Measurements from ENCODE around the gene SAT1. TPM values are rescaled to one million over a fixed set of nuclear protein-coding genes. Genes with fewer than 3 reads are reported as not detected.

Gene SAT1
- total RNA-seq, 1 donor from 2014 or later: 88.9 TPM

- H3K9me3 Mint-ChIP-seq: no peaks in the 10 kb centered on the region
- no peaks in the 10 kb centered on the region for H3K36me3 Mint-ChIP-seq (ENCODE audit: low read depth)
- intact Hi-C loops (cut with micrococcal nuclease): no loop called here
- ChIA-PET POLR2A (no interaction called here), CTCF (no interaction called here)
- H3K4me1 Mint-ChIP-seq: no peaks in the 10 kb centered on the region
- no peaks in the 10 kb centered on the region for H3K27me3 Mint-ChIP-seq
- TF ChIP-seq CTCF (IDR thresholded peaks at IDR 0.05): no peak
- H3K4me3 Mint-ChIP-seq: no peak overlapping the region
- ATAC-seq (ENCODE audit: low read depth) (no peak), DNase-seq (no peak)
- no peak overlapping the region for H3K27ac Mint-ChIP-seq
Measured at GRCh38 chrX:23822841-23823240, 39.9 kb downstream of the SAT1 start.

- CTCF ChIA-PET: no interaction called here
- no peak for TF ChIP-seq CTCF (IDR thresholded peaks at IDR 0.05)
- Mint-ChIP-seq H3K36me3 (ENCODE audit: low read depth) (no peaks in the 10 kb centered on the region), H3K4me1 (no peaks in the 10 kb centered on the region), H3K9me3 (no peaks in the 10 kb centered on the region), H3K27me3 (no peaks in the 10 kb centered on the region), H3K27ac (no peak overlapping the region), H3K4me3 (no peak overlapping the region)
- ATAC-seq (ENCODE audit: low read depth) (no peak), DNase-seq (no peak)
- intact Hi-C loops (cut with micrococcal nuclease): no loop called here
- POLR2A ChIA-PET: no interaction called here
Measured at GRCh38 chrX:23825675-23826074, 42.7 kb downstream of the SAT1 start.

- no peaks in the 10 kb centered on the region for H3K9me3 Mint-ChIP-seq
- no peak overlapping the region for H3K4me3 Mint-ChIP-seq
- no peak for TF ChIP-seq CTCF (IDR thresholded peaks at IDR 0.05)
- ATAC-seq (ENCODE audit: low read depth) (no peak), DNase-seq (no peak)
- H3K27ac Mint-ChIP-seq: no peak overlapping the region
- no peaks in the 10 kb centered on the region for H3K27me3 Mint-ChIP-seq
- intact Hi-C loops (cut with micrococcal nuclease): no loop called here
- ChIA-PET POLR2A (no interaction called here), CTCF (no interaction called here)
- no peaks in the 10 kb centered on the region for H3K36me3 Mint-ChIP-seq (ENCODE audit: low read depth)
- no peaks in the 10 kb centered on the region for H3K4me1 Mint-ChIP-seq
Measured at GRCh38 chrX:23826216-23826615, 43.2 kb downstream of the SAT1 start.

- H3K27me3 Mint-ChIP-seq: no peaks in the 10 kb centered on the region
- CTCF ChIA-PET: no interaction called here
- no peaks in the 10 kb centered on the region for H3K9me3 Mint-ChIP-seq
- POLR2A ChIA-PET: no interaction called here
- no peak for ATAC-seq (ENCODE audit: low read depth)
- H3K4me1 Mint-ChIP-seq: no peaks in the 10 kb centered on the region
- intact Hi-C loops (cut with micrococcal nuclease): no loop called here
- no peak for TF ChIP-seq CTCF (IDR thresholded peaks at IDR 0.05)
- DNase-seq: no peak
- H3K4me3 Mint-ChIP-seq: no peak overlapping the region
- no peaks in the 10 kb centered on the region for H3K36me3 Mint-ChIP-seq (ENCODE audit: low read depth)
- H3K27ac Mint-ChIP-seq: no peak overlapping the region
Measured at GRCh38 chrX:23826653-23827052, 43.7 kb downstream of the SAT1 start.

GRCh38 chrX:23828881-23829280 lies 45.9 kb downstream of the SAT1 start:
- Mint-ChIP-seq H3K36me3 (ENCODE audit: low read depth) (no peaks in the 10 kb centered on the region), H3K27me3 (no peaks in the 10 kb centered on the region), H3K4me1 (no peaks in the 10 kb centered on the region), H3K4me3 (no peak overlapping the region), H3K27ac (no peak overlapping the region), H3K9me3 (no peaks in the 10 kb centered on the region)
- ATAC-seq (ENCODE audit: low read depth): no peak
- intact Hi-C loops (cut with micrococcal nuclease): no loop called here
- no peak for TF ChIP-seq CTCF (IDR thresholded peaks at IDR 0.05)
- ChIA-PET POLR2A (no interaction called here), CTCF (no interaction called here)
- DNase-seq: no peak

Measured in activated B cell treated with CpG ODN at 0.5 μM for 24 hours (primary cell).